ENCODE data around the gene GNRHR.
"Not testable (repeated sequence)": the region's sequence is repeated elsewhere in the genome, so short reads cannot be mapped to it uniquely, and the experiment has no call there.

The GNRHR gene

GRCh38 chr4:67727124-67727850 is 26.9 kb downstream of the GNRHR start:
- DNase-seq = no peak

GRCh38 chr4:67725981-67726380 is 28.2 kb downstream of the GNRHR start:
- no peak for DNase-seq

GRCh38 chr4:67725132-67725531 is 29.1 kb downstream of the GNRHR start:
- DNase-seq = no peak

- DNase-seq = no peak
Observed at GRCh38 chr4:67723949-67724348, 30.2 kb downstream of the GNRHR start.

GRCh38 chr4:67723341-67723740 is 30.8 kb downstream of the GNRHR start:
- DNase-seq = no peak

- DNase-seq = no peak
Observed at GRCh38 chr4:67721770-67722597, 32.2 kb downstream of the GNRHR start.

GRCh38 chr4:67721315-67721769 is 32.8 kb downstream of the GNRHR start:
- no peak for DNase-seq

GRCh38 chr4:67719953-67720617 is 34.1 kb downstream of the GNRHR start:
- no peak for DNase-seq

- DNase-seq = no peak
Observed at GRCh38 chr4:67718848-67719247, 35.3 kb downstream of the GNRHR start.

- no peak for DNase-seq
Observed at GRCh38 chr4:67717586-67717985, 36.6 kb downstream of the GNRHR start.

- DNase-seq = no peak
Observed at GRCh38 chr4:67714955-67715354, 39.2 kb downstream of the GNRHR start.

GRCh38 chr4:67714248-67714583 is 40.0 kb downstream of the GNRHR start:
- DNase-seq = no peak

GRCh38 chr4:67713529-67714247 is 40.5 kb downstream of the GNRHR start:
- DNase-seq = no peak

GRCh38 chr4:67712650-67713528 is 41.3 kb downstream of the GNRHR start:
- DNase-seq = no peak

GRCh38 chr4:67712000-67712625 is 42.1 kb downstream of the GNRHR start:
- no peak for DNase-seq

GRCh38 chr4:67706682-67707081 is 47.5 kb downstream of the GNRHR start:
- not testable (repeated sequence) for DNase-seq

GRCh38 chr4:67704843-67705242 is 49.3 kb downstream of the GNRHR start:
- DNase-seq = no peak

GRCh38 chr4:67702166-67702565 is 52.0 kb downstream of the GNRHR start:
- DNase-seq = no peak

- no peak for DNase-seq
Observed at GRCh38 chr4:67701517-67701850, 52.7 kb downstream of the GNRHR start.

GRCh38 chr4:67700738-67701516 is 53.3 kb downstream of the GNRHR start, which contains the start of gene UBA6:
Gene UBA6 (minus strand): TSS chr4:67701155. CDS start chr4:67701119, 36 bp downstream.
- peak; percentile 78 for DNase-seq

Data from NCI-H1694 (cell line).